SU-DHL-6 (cell line): Measurements from ENCODE around the gene PPP6R3.
"Not testable (repeated sequence)": the region's sequence is repeated elsewhere in the genome, so short reads cannot be mapped to it uniquely, and the experiment has no call there.

Experiments used
- H2AFZ ChIP-seq: fragments of 200-600 bp; sonication (generic); 2 replicates; pipeline ENCODE4 v1.6.1; 2014; ENCODE audit warnings: low read depth, mild to moderate bottlenecking, moderate library complexity, mixed read lengths, antibody characterized with exemption, low read length; ENCODE audit not compliant: severe bottlenecking
- H3F3A ChIP-seq: fragments of 200-600 bp; shearing (Covaris generic); 2 replicates; pipeline ENCODE4 v1.6.0; 2016; ENCODE audit warnings: antibody characterized with exemption, mild to moderate bottlenecking; ENCODE audit not compliant: insufficient read depth
- H3K27ac ChIP-seq: fragments of 200-600 bp; sonication (generic); 2 replicates; pipeline ENCODE4 v1.5.1; 2016; ENCODE audit warnings: low read depth, mild to moderate bottlenecking, low read length, moderate library complexity, mixed read lengths
- H3K27me3 ChIP-seq: fragments of 200-600 bp; sonication (generic), shearing (Covaris generic); 2 replicates; pipeline ENCODE4 v1.6.0; 2014; ENCODE audit warnings: mild to moderate bottlenecking, low read length
- H3K36me3 ChIP-seq: fragments of 200-600 bp; sonication (generic); 2 replicates; pipeline ENCODE4 v1.6.1; 2014; ENCODE audit warnings: mild to moderate bottlenecking, low read length, mixed read lengths
- H3K4me2 ChIP-seq: fragments of 300-600, 200-600 bp; shearing (Covaris generic), sonication (generic); 2 replicates; pipeline ENCODE4 v1.6.0; 2014; ENCODE audit warnings: low read length, low read depth, mild to moderate bottlenecking; ENCODE audit not compliant: poor library complexity, severe bottlenecking
- H3K4me3 ChIP-seq: fragments of 200-600 bp; sonication (generic); 2 replicates; pipeline ENCODE4 v1.5.1; 2014; ENCODE audit warnings: antibody characterized with exemption, low read length, mild to moderate bottlenecking, mixed read lengths; ENCODE audit not compliant: insufficient read depth, poor library complexity, severe bottlenecking
- H3K79me2 ChIP-seq: fragments of 200-600 bp; sonication (generic); 2 replicates; pipeline ENCODE4 v1.6.1; 2014; ENCODE audit warnings: mild to moderate bottlenecking, low read length, moderate library complexity; ENCODE audit not compliant: insufficient read depth
- H3K9ac ChIP-seq: fragments of 200-600 bp; sonication (generic); 2 replicates; pipeline ENCODE4 v1.7.0; 2014; ENCODE audit warnings: mild to moderate bottlenecking, low read length
- H3K9me2 ChIP-seq: fragments of 200-600 bp; sonication (generic); replicated peaks from 2 replicates; pipeline ENCODE4 v1.6.1; 2014; ENCODE audit warnings: low read length; ENCODE audit not compliant: insufficient read depth
- H3K9me3 ChIP-seq: fragments of 200-600 bp; sonication (generic); 2 replicates; pipeline ENCODE4 v1.6.1; 2014; ENCODE audit warnings: low read length, mixed read lengths; ENCODE audit not compliant: insufficient read depth
- H4K20me1 ChIP-seq: fragments of 200-600 bp; sonication (generic); 2 replicates; pipeline ENCODE4 v1.6.1; 2014; ENCODE audit warnings: low read depth, mild to moderate bottlenecking, antibody characterized with exemption, low read length, moderate library complexity, mixed read lengths
- EZH2phosphoT487 ChIP-seq: fragments of 200-600 bp; sonication (generic), shearing (Covaris generic); conservative IDR thresholded peaks from 2 replicates; pipeline ENCODE4 v1.6.1; 2018; ENCODE audit warnings: mild to moderate bottlenecking, antibody characterized with exemption, low read length, moderate library complexity, mixed read lengths
- TF ChIP-seq, protein P1 (sequence below): fragments of 200-600 bp; sonication (generic); IDR thresholded peaks from one replicate; pipeline ENCODE4 v1.5.1; 2017; ENCODE audit warnings: antibody characterized with exemption, mild to moderate bottlenecking, low read length, moderate library complexity; ENCODE audit not compliant: insufficient read depth, poor library complexity, severe bottlenecking

Gene PPP6R3

DNA sequence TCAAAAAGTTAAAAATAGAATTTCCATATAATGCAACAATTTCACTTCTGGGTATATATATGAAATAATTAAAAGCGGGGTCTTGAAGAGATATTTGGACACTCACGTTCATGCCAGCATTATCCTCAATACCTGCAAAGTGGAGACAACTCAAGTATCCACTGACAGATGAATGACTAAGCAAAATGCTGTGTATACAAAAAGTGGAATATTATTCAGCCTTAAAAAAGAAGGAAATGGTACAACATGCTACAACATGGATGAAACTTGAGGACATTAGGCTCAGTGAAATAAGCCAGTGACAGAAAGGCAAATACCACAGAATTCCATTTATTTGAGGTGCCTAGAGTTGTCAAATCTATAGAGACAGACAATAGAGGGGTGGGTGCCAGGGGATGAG lies 161.3 kb downstream of the PPP6R3 start:
- Histone ChIP-seq H4K20me1 (no peaks in the 10 kb centered on the region), H3K4me3 (no peak overlapping the region), H3K9ac (no peak overlapping the region), H3K9me3 (no peaks in the 10 kb centered on the region), H3K27me3 (no peaks in the 10 kb centered on the region), H2AFZ (no peak overlapping the region), H3F3A (no peaks in the 10 kb centered on the region), H3K9me2 (no peaks in the 10 kb centered on the region), H3K79me2 (no peaks in the 10 kb centered on the region), H3K4me2 (no peak overlapping the region), H3K27ac (no peak overlapping the region), H3K36me3 (no peaks in the 10 kb centered on the region)
- TF ChIP-seq, protein P1, sequence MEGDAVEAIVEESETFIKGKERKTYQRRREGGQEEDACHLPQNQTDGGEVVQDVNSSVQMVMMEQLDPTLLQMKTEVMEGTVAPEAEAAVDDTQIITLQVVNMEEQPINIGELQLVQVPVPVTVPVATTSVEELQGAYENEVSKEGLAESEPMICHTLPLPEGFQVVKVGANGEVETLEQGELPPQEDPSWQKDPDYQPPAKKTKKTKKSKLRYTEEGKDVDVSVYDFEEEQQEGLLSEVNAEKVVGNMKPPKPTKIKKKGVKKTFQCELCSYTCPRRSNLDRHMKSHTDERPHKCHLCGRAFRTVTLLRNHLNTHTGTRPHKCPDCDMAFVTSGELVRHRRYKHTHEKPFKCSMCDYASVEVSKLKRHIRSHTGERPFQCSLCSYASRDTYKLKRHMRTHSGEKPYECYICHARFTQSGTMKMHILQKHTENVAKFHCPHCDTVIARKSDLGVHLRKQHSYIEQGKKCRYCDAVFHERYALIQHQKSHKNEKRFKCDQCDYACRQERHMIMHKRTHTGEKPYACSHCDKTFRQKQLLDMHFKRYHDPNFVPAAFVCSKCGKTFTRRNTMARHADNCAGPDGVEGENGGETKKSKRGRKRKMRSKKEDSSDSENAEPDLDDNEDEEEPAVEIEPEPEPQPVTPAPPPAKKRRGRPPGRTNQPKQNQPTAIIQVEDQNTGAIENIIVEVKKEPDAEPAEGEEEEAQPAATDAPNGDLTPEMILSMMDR = no peak
- no peak for TF ChIP-seq EZH2phosphoT487

DNA sequence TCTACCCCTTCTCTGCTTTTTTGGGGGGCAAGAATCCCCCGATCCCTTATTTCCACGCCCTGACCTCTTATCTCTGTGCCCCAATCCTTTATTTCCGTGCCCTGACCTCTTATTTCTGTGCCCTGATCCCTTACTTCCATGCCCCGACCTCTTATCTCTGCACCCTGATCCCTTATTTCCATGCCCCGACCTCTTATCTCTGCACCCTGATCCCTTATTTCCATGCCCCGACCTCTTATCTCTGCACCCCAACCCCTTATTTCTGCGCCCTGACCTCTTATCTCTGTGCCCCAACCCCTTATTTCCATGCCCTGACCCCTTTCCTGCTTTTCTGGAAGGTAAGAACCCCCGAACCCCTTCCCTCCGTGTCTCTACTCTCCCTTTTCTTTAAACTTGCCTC lies 163.2 kb downstream of the PPP6R3 start:
- not testable (repeated sequence) for H3K27ac ChIP-seq, H3K79me2 ChIP-seq, H3K9ac ChIP-seq, H3K27me3 ChIP-seq, H4K20me1 ChIP-seq, H3F3A ChIP-seq, H3K9me3 ChIP-seq, H2AFZ ChIP-seq, H3K4me3 ChIP-seq, H3K9me2 ChIP-seq, H3K4me2 ChIP-seq, H3K36me3 ChIP-seq

DNA sequence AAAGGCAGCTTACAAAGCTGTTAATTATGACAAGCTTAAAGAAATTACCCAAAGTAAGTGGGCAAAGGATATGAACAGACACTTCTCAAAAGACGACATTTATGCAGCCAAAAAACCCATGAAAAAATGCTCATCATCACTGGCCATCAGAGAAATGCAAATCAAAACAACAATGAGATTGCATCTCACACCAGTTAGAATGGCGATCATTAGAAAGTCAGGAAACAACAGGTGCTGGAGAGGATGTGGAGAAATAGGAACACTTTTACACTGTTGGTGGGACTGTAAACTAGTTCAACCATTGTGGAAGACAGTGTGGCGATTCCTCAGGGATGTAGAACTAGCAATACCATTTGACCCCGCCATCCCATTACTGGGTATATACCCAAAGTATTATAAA lies 164.5 kb downstream of the PPP6R3 start:
- not testable (repeated sequence) for H3K4me2 ChIP-seq, H3K27me3 ChIP-seq, H3K9ac ChIP-seq, H2AFZ ChIP-seq, H3K4me3 ChIP-seq, H3K9me3 ChIP-seq, H3K36me3 ChIP-seq, H3K79me2 ChIP-seq, H3K27ac ChIP-seq, H4K20me1 ChIP-seq, H3F3A ChIP-seq, H3K9me2 ChIP-seq

DNA sequence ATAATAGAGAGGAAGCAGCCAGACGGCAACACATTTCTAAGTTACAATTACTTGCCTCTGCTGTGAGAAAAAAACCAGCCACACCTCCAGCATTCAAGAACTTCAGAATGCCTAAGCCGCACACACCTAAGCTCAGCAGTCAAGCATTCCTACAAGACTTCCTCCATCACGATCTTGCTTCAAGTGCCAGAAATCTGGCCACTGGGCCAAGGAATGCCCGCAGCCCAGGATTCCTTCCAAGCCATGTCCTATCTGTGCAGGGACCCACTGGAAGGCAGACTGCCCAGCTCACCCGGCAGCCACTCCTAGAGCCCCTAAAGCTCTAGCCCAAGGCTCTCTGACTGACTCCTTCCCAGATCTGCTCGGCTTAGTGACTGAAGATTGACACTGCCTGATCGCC lies 165.7 kb downstream of the PPP6R3 start:
- H3K27ac ChIP-seq = not testable (repeated sequence)

DNA sequence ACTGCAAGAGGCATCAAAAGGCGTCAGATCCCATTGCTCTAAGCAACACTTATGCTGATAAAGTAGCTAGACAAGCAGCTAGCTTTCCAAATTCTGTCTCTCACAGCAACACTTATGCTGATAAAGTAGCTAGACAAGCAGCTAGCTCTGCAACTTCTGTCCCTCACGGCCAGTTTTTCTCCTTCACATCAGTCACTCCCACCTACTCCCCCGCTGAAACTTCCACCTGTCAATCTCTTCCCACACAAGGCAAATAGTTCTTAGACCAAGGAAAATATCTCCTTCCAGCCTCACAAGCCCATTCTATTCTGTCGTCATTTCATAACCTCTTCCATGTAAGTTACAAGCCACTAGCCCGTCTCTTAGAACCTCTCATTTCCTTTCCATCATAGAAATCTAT lies 168.3 kb downstream of the PPP6R3 start:
- H3K27me3 ChIP-seq, H3F3A ChIP-seq, H3K4me2 ChIP-seq, H3K36me3 ChIP-seq, H3K9me2 ChIP-seq, H4K20me1 ChIP-seq, H3K9me3 ChIP-seq, H3K79me2 ChIP-seq, H3K4me3 ChIP-seq, H3K9ac ChIP-seq, H3K27ac ChIP-seq, H2AFZ ChIP-seq: not testable (repeated sequence)

More for the DNA sequence above, 165.7 kb downstream of the PPP6R3 start:
- not testable (repeated sequence) for H3K9me3 ChIP-seq, H3K36me3 ChIP-seq, H3K9ac ChIP-seq, H3K4me3 ChIP-seq, H3K9me2 ChIP-seq, H3K4me2 ChIP-seq, H3K79me2 ChIP-seq, H3K27me3 ChIP-seq, H2AFZ ChIP-seq, H4K20me1 ChIP-seq, H3F3A ChIP-seq

DNA sequence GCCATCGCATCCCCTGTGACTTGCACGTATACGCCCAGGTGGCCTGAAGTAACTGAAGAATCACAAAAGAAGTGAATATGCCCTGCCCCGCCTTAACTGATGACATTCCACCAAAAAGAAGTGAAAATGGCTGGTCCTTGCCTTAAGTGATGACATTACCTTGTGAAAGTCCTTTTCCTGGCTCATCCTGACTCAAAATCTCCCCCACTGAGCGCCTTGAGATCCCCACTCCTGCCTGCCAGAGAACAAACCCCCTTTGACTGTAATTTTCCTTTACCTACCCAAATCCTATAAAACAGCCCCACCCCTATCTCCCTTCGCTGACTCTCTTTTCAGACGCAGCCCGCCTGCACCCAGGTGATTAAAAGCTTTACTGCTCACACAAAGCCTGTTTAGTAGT lies 171.8 kb downstream of the PPP6R3 start:
- not testable (repeated sequence) for H3K27me3 ChIP-seq, H2AFZ ChIP-seq, H3K36me3 ChIP-seq, H3K4me2 ChIP-seq, H3F3A ChIP-seq, H3K9ac ChIP-seq, H3K9me3 ChIP-seq, H4K20me1 ChIP-seq, H3K4me3 ChIP-seq, H3K27ac ChIP-seq, H3K79me2 ChIP-seq, H3K9me2 ChIP-seq
